Panc1 (cell line): Measurements from ENCODE around the gene EXOSC7. TPM values are rescaled to one million over a fixed set of nuclear protein-coding genes. Genes with fewer than 3 reads are reported as not detected.
A peak's percentile ranks its signal among the peaks of the same experiment; 100 is the strongest.

Experiments used
- ATAC-seq: fragments of 200-7000 bp; cut with Tn5 transposase; 2 replicates; pipeline ENCODE4 v1.9.1; 2020; ENCODE audit warnings: mild to moderate bottlenecking, moderate library complexity
- BruUV-seq: library from RNA; stranded (reverse); fragments of 400-500 nt; replicated peaks from 2 replicates; lab custom pipeline; 2021; lab: Mats Ljungman, UMichigan
- CTCF ChIA-PET: fragments of 300-600 bp; sonication (Branson Sonifier 250); formaldehyde crosslinking; loops from one replicate; lab custom pipeline; 2022; ENCODE audit warnings: antibody characterized with exemption; lab: Charles Lee
- POLR2A ChIA-PET: fragments of 300-600 bp; sonication (Branson Sonifier 250); formaldehyde crosslinking; loops from one replicate; lab custom pipeline; 2022; ENCODE audit warnings: antibody characterized with exemption; lab: Charles Lee
- DNase-seq: peaks from one replicate; pipeline ENCODE4 v3.0.0-alpha.2; 2010; ENCODE audit warnings: low read depth, low spot score
- H3K27ac ChIP-seq: 2 replicates; pipeline ENCODE4 v1.5.1; 2011; ENCODE audit warnings: mild to moderate bottlenecking, low read length, inconsistent platforms
- H3K27me3 ChIP-seq: fragments of 200-500 bp; sonication (Bioruptor generic); 2 replicates; pipeline ENCODE4 v1.6.0; 2014; ENCODE audit warnings: low read length, inconsistent platforms; ENCODE audit not compliant: control insufficient read depth, insufficient read depth
- H3K36me3 ChIP-seq: fragments of 200-500 bp; sonication (Bioruptor generic); 2 replicates; pipeline ENCODE4 v1.5.1; 2014; ENCODE audit warnings: inconsistent platforms, mild to moderate bottlenecking, low read length, moderate library complexity; ENCODE audit not compliant: control insufficient read depth, insufficient read depth
- H3K4me1 ChIP-seq: 2 replicates; pipeline ENCODE4 v1.5.1; 2011; ENCODE audit warnings: inconsistent platforms, mild to moderate bottlenecking, low read length, moderate library complexity; ENCODE audit not compliant: control insufficient read depth, insufficient read depth
- H3K4me3 ChIP-seq, 2 experiments: 2 replicates each; pipeline ENCODE4 v1.5.1; 2011 to 2012; ENCODE audit warnings: low read depth in 2 of 2, low read length in 2 of 2, mild to moderate bottlenecking in 2 of 2, inconsistent platforms in 1 of 2, moderate library complexity in 1 of 2
- H3K9me3 ChIP-seq: fragments of 200-500 bp; sonication (Bioruptor generic); 2 replicates; pipeline ENCODE4 v1.5.1; 2014; ENCODE audit warnings: low read depth, mild to moderate bottlenecking, inconsistent platforms, low read length, moderate library complexity; ENCODE audit not compliant: control insufficient read depth, insufficient read depth
- CTCF ChIP-seq: fragments of 450-650 bp; IDR thresholded peaks from 2 replicates; pipeline ENCODE4 v1.5.1; 2017; ENCODE audit warnings: mild to moderate bottlenecking
- POLR2AphosphoS5 ChIP-seq: IDR thresholded peaks from 2 replicates; pipeline ENCODE4 v1.6.1; 2012; ENCODE audit warnings: mild to moderate bottlenecking, low read depth, low read length, moderate library complexity
- REST ChIP-seq, 2 experiments: IDR thresholded peaks; 2 replicates each; pipeline ENCODE4 v1.6.1; 2011 to 2012; ENCODE audit warnings: low read depth in 2 of 2, control low read depth in 1 of 2, low read length in 1 of 2, mild to moderate bottlenecking in 1 of 2, moderate library complexity in 1 of 2; ENCODE audit not compliant: insufficient read depth in 1 of 2
- SIN3A ChIP-seq: IDR thresholded peaks from 2 replicates; pipeline ENCODE4 v1.6.1; 2012; ENCODE audit warnings: low read depth, mild to moderate bottlenecking, low read length, moderate library complexity, borderline replicate concordance; ENCODE audit not compliant: insufficient read depth
- TCF7L2 ChIP-seq: IDR thresholded peaks from 2 replicates; pipeline ENCODE4 v1.6.1; 2011; ENCODE audit warnings: mild to moderate bottlenecking, low read depth, low read length, inconsistent platforms
- in situ Hi-C: cut with HindIII; loops from 2 replicates; pipeline ENCODE4 v1.10.0; 2016; ENCODE audit warnings: low sequenced_read_pairs, low pct_unique_long_range_greater_than_20kb
- intact Hi-C: fragments of 100-400 bp; cut with micrococcal nuclease; formaldehyde crosslinking; loops from one replicate; pipeline ENCODE4 v1.10.0; 2022; ENCODE audit not compliant: unreplicated experiment
- total RNA-seq: library from RNA; stranded (reverse); gene quantifications from one replicate; pipeline ENCODE4 v1.2.1, GENCODE V29; 2021; ENCODE audit not compliant: unreplicated experiment

EXOSC7 gene
- total RNA-seq, 1 experiment from 2014 or later: 38.4 TPM

- Histone ChIP-seq H3K27ac (peak overlapping the region; percentile 79; the same call in 1 of the 2 replicates), H3K36me3 (peaks cover 4% of the 10 kb centered on the region; the same call in 1 of the 2 replicates), H3K27me3 (no peaks in the 10 kb centered on the region), H3K4me3 (peak overlapping the region; percentile 81 to 93), H3K4me1 (peaks cover 9% of the 10 kb centered on the region), H3K9me3 (no peaks in the 10 kb centered on the region)
- POLR2A ChIA-PET: no interaction called here
- TF ChIP-seq SIN3A (no peak), CTCF (no peak), TCF7L2 (no peak), REST (IDR thresholded peaks at IDR 0.05; ENCODE audit: insufficient read depth in 1 of 2, low read depth in 2 of 2, low read length in 1 of 2) (no peak), POLR2AphosphoS5 (no peak)
- BruUV-seq: no TSS peak
- ATAC-seq (no peak), DNase-seq (no peak)
- in situ Hi-C loops (no loop called here), intact Hi-C loops (no loop called here)
- CTCF ChIA-PET: interaction anchor here (0.6 kb wide), 1 partner anchor 689 kb away, joined by 3 read pairs; no protein-coding TSS in a partner anchor
These were observed 1.6 kb upstream of the EXOSC7 start for GRCh38 chr3:44974416-44974815.

GRCh38 chr3:44981220-44981619 is 5.2 kb downstream of the EXOSC7 start:
- TF ChIP-seq CTCF: no peak
- TF ChIP-seq REST (IDR thresholded peaks at IDR 0.05; ENCODE audit: insufficient read depth in 1 of 2, low read depth in 2 of 2, low read length in 1 of 2): no peak
- TF ChIP-seq POLR2AphosphoS5: no peak
- TF ChIP-seq TCF7L2: no peak
- no peak for TF ChIP-seq SIN3A
- Histone ChIP-seq H3K27ac (no peak overlapping the region), H3K4me1 (peaks cover 9% of the 10 kb centered on the region), H3K9me3 (no peaks in the 10 kb centered on the region), H3K36me3 (no peaks in the 10 kb centered on the region; the same call in none of the 2 replicates), H3K27me3 (no peaks in the 10 kb centered on the region), H3K4me3 (no peak overlapping the region)
- no peak for DNase-seq
- ChIA-PET POLR2A (no interaction called here), CTCF (no interaction called here)
- in situ Hi-C loops: no loop called here
- no TSS peak for BruUV-seq
- ATAC-seq: no peak
- intact Hi-C loops: no loop called here
